Calu3 (cell line): ENCODE data around the gene MTURN. TPM values are rescaled to one million over a fixed set of nuclear protein-coding genes. Genes with fewer than 3 reads are reported as not detected.

Experiments used
- BruUV-seq: library from RNA; stranded (reverse); fragments of 400-500 nt; replicated peaks from 2 replicates; lab custom pipeline; 2021; lab: Mats Ljungman, UMichigan
- CTCF ChIA-PET: fragments of 300-600 bp; sonication (Branson Sonifier 250); formaldehyde crosslinking; loops from one replicate; lab custom pipeline; 2022; ENCODE audit warnings: antibody characterized with exemption; lab: Charles Lee
- DNase-seq: peaks from one replicate; pipeline ENCODE4 v3.0.0; 2022
- H3K27ac Mint-ChIP-seq: one replicate; pipeline ENCODE4 v1.8.0; 2022; ENCODE audit warnings: mixed read lengths; ENCODE audit not compliant: unreplicated experiment
- H3K27me3 Mint-ChIP-seq: one replicate; pipeline ENCODE4 v1.8.0; 2022; ENCODE audit warnings: mixed read lengths; ENCODE audit not compliant: unreplicated experiment
- H3K36me3 Mint-ChIP-seq: one replicate; pipeline ENCODE4 v1.8.0; 2022; ENCODE audit warnings: mild to moderate bottlenecking, moderate library complexity, mixed read lengths; ENCODE audit not compliant: insufficient read depth, unreplicated experiment
- H3K4me1 Mint-ChIP-seq: one replicate; pipeline ENCODE4 v1.8.0; 2022; ENCODE audit warnings: mild to moderate bottlenecking, low read depth, mixed read lengths; ENCODE audit not compliant: unreplicated experiment
- H3K4me3 Mint-ChIP-seq: one replicate; pipeline ENCODE4 v1.8.0; 2022; ENCODE audit warnings: mild to moderate bottlenecking, low read depth, moderate library complexity, mixed read lengths; ENCODE audit not compliant: unreplicated experiment
- H3K9me3 Mint-ChIP-seq: one replicate; pipeline ENCODE4 v1.8.0; 2022; ENCODE audit warnings: low read depth, mixed read lengths; ENCODE audit not compliant: unreplicated experiment
- intact Hi-C: fragments of 100-400 bp; cut with micrococcal nuclease; formaldehyde crosslinking; loops from one replicate; pipeline ENCODE4 v1.10.0; 2022; ENCODE audit not compliant: unreplicated experiment
- total RNA-seq: library from RNA; stranded (reverse); gene quantifications from 2 replicates; pipeline ENCODE4 v1.2.3, GENCODE V29; 2022
- TF ChIP-seq, protein P1 (sequence below): fragments of 200-600 bp; IDR thresholded peaks from one replicate; pipeline ENCODE4 v1.8.0; 2022; ENCODE audit warnings: antibody characterized with exemption; ENCODE audit not compliant: unreplicated experiment

Gene MTURN
- total RNA-seq, 1 experiment from 2014 or later, result 6.5 TPM

GRCh38 chr7:30175636-30176147 is 40.9 kb downstream of the MTURN start:
- no TSS peak for BruUV-seq
- Mint-ChIP-seq H3K9me3 (peaks cover 2% of the 10 kb centered on the region), H3K4me3 (no peak overlapping the region), H3K36me3 (no peaks in the 10 kb centered on the region), H3K4me1 (peaks cover 8% of the 10 kb centered on the region), H3K27ac (no peak overlapping the region), H3K27me3 (no peaks in the 10 kb centered on the region)
- TF ChIP-seq, protein P1, sequence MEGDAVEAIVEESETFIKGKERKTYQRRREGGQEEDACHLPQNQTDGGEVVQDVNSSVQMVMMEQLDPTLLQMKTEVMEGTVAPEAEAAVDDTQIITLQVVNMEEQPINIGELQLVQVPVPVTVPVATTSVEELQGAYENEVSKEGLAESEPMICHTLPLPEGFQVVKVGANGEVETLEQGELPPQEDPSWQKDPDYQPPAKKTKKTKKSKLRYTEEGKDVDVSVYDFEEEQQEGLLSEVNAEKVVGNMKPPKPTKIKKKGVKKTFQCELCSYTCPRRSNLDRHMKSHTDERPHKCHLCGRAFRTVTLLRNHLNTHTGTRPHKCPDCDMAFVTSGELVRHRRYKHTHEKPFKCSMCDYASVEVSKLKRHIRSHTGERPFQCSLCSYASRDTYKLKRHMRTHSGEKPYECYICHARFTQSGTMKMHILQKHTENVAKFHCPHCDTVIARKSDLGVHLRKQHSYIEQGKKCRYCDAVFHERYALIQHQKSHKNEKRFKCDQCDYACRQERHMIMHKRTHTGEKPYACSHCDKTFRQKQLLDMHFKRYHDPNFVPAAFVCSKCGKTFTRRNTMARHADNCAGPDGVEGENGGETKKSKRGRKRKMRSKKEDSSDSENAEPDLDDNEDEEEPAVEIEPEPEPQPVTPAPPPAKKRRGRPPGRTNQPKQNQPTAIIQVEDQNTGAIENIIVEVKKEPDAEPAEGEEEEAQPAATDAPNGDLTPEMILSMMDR, result no peak
- no peak for DNase-seq
- CTCF ChIA-PET, result no interaction called here
- intact Hi-C loops, result no loop called here

- H3K9me3 Mint-ChIP-seq, result peaks cover 3% of the 10 kb centered on the region
- BruUV-seq, result no TSS peak
- TF ChIP-seq, protein P1, result no peak
- H3K27me3 Mint-ChIP-seq, result no peaks in the 10 kb centered on the region
- no peaks in the 10 kb centered on the region for H3K36me3 Mint-ChIP-seq
- DNase-seq, result no peak
- no peak overlapping the region for H3K4me3 Mint-ChIP-seq
- peaks cover 8% of the 10 kb centered on the region for H3K4me1 Mint-ChIP-seq
- H3K27ac Mint-ChIP-seq, result no peak overlapping the region
- intact Hi-C loops, result no loop called here
- CTCF ChIA-PET, result no interaction called here
These were observed 41.8 kb downstream of the MTURN start for GRCh38 chr7:30176463-30177109.

- intact Hi-C loops, result no loop called here
- no peak for DNase-seq
- no peaks in the 10 kb centered on the region for H3K27me3 Mint-ChIP-seq
- no TSS peak for BruUV-seq
- H3K27ac Mint-ChIP-seq, result no peak overlapping the region
- peaks cover 3% of the 10 kb centered on the region for H3K9me3 Mint-ChIP-seq
- TF ChIP-seq, protein P1, result no peak
- peaks cover 8% of the 10 kb centered on the region for H3K4me1 Mint-ChIP-seq
- H3K4me3 Mint-ChIP-seq, result no peak overlapping the region
- CTCF ChIA-PET, result no interaction called here
- H3K36me3 Mint-ChIP-seq, result no peaks in the 10 kb centered on the region
These were observed 42.4 kb downstream of the MTURN start for GRCh38 chr7:30177186-30177585.

DNA sequence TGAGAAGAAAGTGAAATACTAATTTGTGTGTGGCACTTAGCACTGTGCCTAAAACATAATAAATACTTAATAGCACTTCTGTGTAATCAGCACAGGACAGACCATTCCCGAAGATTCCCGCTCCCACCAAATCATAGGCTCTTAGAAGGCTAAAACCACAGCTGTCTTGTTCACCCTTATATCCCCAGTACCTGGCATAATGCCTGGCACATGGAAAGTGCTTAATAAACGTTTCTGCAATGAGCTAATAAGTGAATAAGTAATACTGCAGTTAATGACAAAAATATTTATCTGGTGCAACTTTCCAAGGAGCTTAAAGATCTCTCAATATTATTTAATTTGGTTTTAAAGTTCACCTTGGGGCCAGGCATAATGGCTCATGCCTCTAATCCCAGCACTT is 43.2 kb downstream of the MTURN start:
- CTCF ChIA-PET, result interaction anchor here (0.9 kb wide), 1 partner anchor 12 kb away, joined by 3 read pairs; no protein-coding TSS in a partner anchor

More for the DNA sequence above, 43.2 kb downstream of the MTURN start:
- TF ChIP-seq, protein P1, result no peak
- Mint-ChIP-seq H3K9me3 (peaks cover 3% of the 10 kb centered on the region), H3K27ac (no peak overlapping the region), H3K36me3 (no peaks in the 10 kb centered on the region), H3K27me3 (no peaks in the 10 kb centered on the region), H3K4me3 (no peak overlapping the region), H3K4me1 (no peaks in the 10 kb centered on the region)
- BruUV-seq, result no TSS peak
- DNase-seq, result no peak
- intact Hi-C loops, result no loop called here
